ENCODE data around the gene LNPEP. TPM values are rescaled to one million over a fixed set of nuclear protein-coding genes. Genes with fewer than 3 reads are reported as not detected.

Gene LNPEP
- total and polyA plus RNA-seq, 2 of the 4 experiments (the other 2 are of a cell fraction): 3.6 to 27.4 TPM

- H2BK5ac ChIP-seq (ENCODE audit: low read depth, low read length, poor library complexity, severe bottlenecking): no peak overlapping the region
- H3K4me3 ChIP-seq (ENCODE audit: insufficient read depth, low read depth, low read length): no peak overlapping the region
- H4K20me1 ChIP-seq (ENCODE audit: insufficient read depth, low read length): peaks cover 16% of the 10 kb centered on the region; the same call in 1 of the 2 replicates
- H4K5ac ChIP-seq (ENCODE audit: low read depth, low read length): no peak overlapping the region
- no peak overlapping the region for H4K8ac ChIP-seq (ENCODE audit: low read depth in 2 of 2, low read length in 2 of 2)
- in situ Hi-C loops (cut with MboI; ENCODE audit: low sequenced_read_pairs) (no loop called here), intact Hi-C loops (cut with micrococcal nuclease) (no loop called here), dilution Hi-C loops (cut with HindIII; ENCODE audit: low sequenced_read_pairs, unreplicated experiment) (no loop called here)
- no peak overlapping the region for H3K56ac ChIP-seq (ENCODE audit: extremely low read depth, insufficient read depth, low read length)
- peaks cover 11% of the 10 kb centered on the region for H3K4me1 ChIP-seq (ENCODE audit: control insufficient read depth, insufficient read depth, low read length)
- POLR2A ChIA-PET (ENCODE audit: unreplicated experiment): no interaction called here
- H3K23ac ChIP-seq (ENCODE audit: low read depth, low read length): no peak overlapping the region
- no peak overlapping the region for H2AFZ ChIP-seq (replicated peaks; ENCODE audit: low read length, poor library complexity)
- CTCF ChIA-PET: interaction anchor here (0.6 kb wide), 1 partner anchor 76 kb away, joined by 3 read pairs; no protein-coding TSS in a partner anchor
- DNase-seq (peak; percentile 6), ATAC-seq (ENCODE audit: low read depth) (no peak)
- peaks cover 4% of the 10 kb centered on the region for H3K36me3 ChIP-seq (ENCODE audit: control insufficient read depth, insufficient read depth, low read length)
- no peak for TF ChIP-seq CEBPB (IDR thresholded peaks at IDR 0.05; ENCODE audit: low read depth, low read length)
- no peak for TF ChIP-seq BHLHE40 (IDR thresholded peaks at IDR 0.05; ENCODE audit: low read depth, low read length)
- TF ChIP-seq MAFK (IDR thresholded peaks at IDR 0.05; ENCODE audit: low read depth, low read length): no peak
- TF ChIP-seq RFX5 (IDR thresholded peaks at IDR 0.05; ENCODE audit: low read depth, low read length): no peak
- TF ChIP-seq NFE2L2 (IDR thresholded peaks at IDR 0.05; ENCODE audit: low read depth, low read length): no peak
- TF ChIP-seq CTCF (conservative IDR thresholded peaks at IDR 0.05; ENCODE audit: low read depth, low read length): no peak
- no peak for TF ChIP-seq USF2 (IDR thresholded peaks at IDR 0.05; ENCODE audit: low read depth, low read length)
- no peak for TF ChIP-seq FOS (IDR thresholded peaks at IDR 0.05; ENCODE audit: low read depth, low read length)
- no peak for TF ChIP-seq MXI1 (IDR thresholded peaks at IDR 0.05; ENCODE audit: borderline replicate concordance, low read depth, low read length)
- TF ChIP-seq MAZ (IDR thresholded peaks at IDR 0.05; ENCODE audit: borderline replicate concordance, low read depth, low read length): no peak
- TF ChIP-seq POLR2A (IDR thresholded peaks at IDR 0.05; ENCODE audit: low read depth, low read length): no peak
- no peak for TF ChIP-seq CHD1 (IDR thresholded peaks at IDR 0.05; ENCODE audit: low read depth, low read length)
- H3K27ac ChIP-seq (ENCODE audit: insufficient read depth, low read length): no peak overlapping the region
- no peak overlapping the region for H2BK15ac ChIP-seq (ENCODE audit: low read depth, low read length)
- H3K9me1 ChIP-seq (ENCODE audit: insufficient read depth, low read length): peaks cover 21% of the 10 kb centered on the region
- no peak overlapping the region for H2BK20ac ChIP-seq (ENCODE audit: low read depth, low read length)
- H3K9ac ChIP-seq (ENCODE audit: low read depth, low read length): no peak overlapping the region
- no peak overlapping the region for H3K18ac ChIP-seq (ENCODE audit: low read depth, low read length)
- no peak overlapping the region for H3K4me2 ChIP-seq (ENCODE audit: low read depth, low read length)
- BruUV-seq (replicated peaks): no TSS peak
- H2AK9ac ChIP-seq (replicated peaks; ENCODE audit: low read depth, low read length, poor library complexity): no peak overlapping the region
- no peaks in the 10 kb centered on the region for H3K9me3 ChIP-seq (ENCODE audit: control insufficient read depth, insufficient read depth, low read length)
- no peak overlapping the region for H3K4ac ChIP-seq (ENCODE audit: low read depth, low read length)
- no peak overlapping the region for H2BK120ac ChIP-seq (ENCODE audit: low read depth, low read length)
- H3K14ac ChIP-seq (replicated peaks; ENCODE audit: low read depth, low read length): no peak overlapping the region
- H3K27me3 ChIP-seq (ENCODE audit: control insufficient read depth, insufficient read depth, low read length): no peaks in the 10 kb centered on the region; the same call in 1 of the 2 replicates
- H2AK5ac ChIP-seq (ENCODE audit: low read depth, low read length): no peak overlapping the region
- H3K79me1 ChIP-seq (ENCODE audit: low read depth in 1 of 2, low read length in 2 of 2): peaks cover 30 to 34% of the 10 kb centered on the region in 2 experiments
- H4K91ac ChIP-seq (ENCODE audit: insufficient read depth, low read depth, low read length): no peak overlapping the region
Measured at GRCh38 chr5:96975656-96976055, 39.8 kb downstream of the LNPEP start.
